MCF 10A (cell line): ENCODE data around the gene LAMA3. TPM values are rescaled to one million over a fixed set of nuclear protein-coding genes. Genes with fewer than 3 reads are reported as not detected.

ENCODE experiments used
- BruUV-seq: library from RNA; stranded (reverse); fragments of 400-500 nt; replicated peaks from 2 replicates; lab custom pipeline; 2021; lab: Mats Ljungman, UMichigan
- CTCF ChIA-PET: fragments of 300-600 bp; sonication (Branson Sonifier 250); formaldehyde crosslinking; extraction: SDS; loops from one replicate; lab custom pipeline; 2021; ENCODE audit warnings: antibody characterized with exemption, inconsistent platforms; lab: Yijun Ruan, JAX
- POLR2A ChIA-PET: fragments of 300-600, 350-650 bp; sonication (Branson Sonifier 250); formaldehyde crosslinking; extraction: SDS; loops from one replicate; lab custom pipeline; 2020; ENCODE audit warnings: antibody characterized with exemption, inconsistent platforms; lab: Yijun Ruan, JAX
- DNase-seq: peaks from one replicate; pipeline ENCODE4 v3.0.0-alpha.2; 2018; ENCODE audit not compliant: unreplicated experiment
- H3K27ac Mint-ChIP-seq: one replicate; pipeline ENCODE4 v1.8.0; 2022; ENCODE audit warnings: mild to moderate bottlenecking, low read depth, mixed read lengths; ENCODE audit not compliant: unreplicated experiment
- H3K27me3 Mint-ChIP-seq: one replicate; pipeline ENCODE4 v1.8.0; 2022; ENCODE audit warnings: mixed read lengths; ENCODE audit not compliant: insufficient read depth, unreplicated experiment
- H3K36me3 Mint-ChIP-seq: one replicate; pipeline ENCODE4 v1.8.0; 2022; ENCODE audit warnings: mild to moderate bottlenecking, moderate library complexity, mixed read lengths; ENCODE audit not compliant: insufficient read depth, unreplicated experiment
- H3K4me1 Mint-ChIP-seq: one replicate; pipeline ENCODE4 v1.8.0; 2022; ENCODE audit warnings: mixed read lengths; ENCODE audit not compliant: insufficient read depth, unreplicated experiment
- H3K4me3 Mint-ChIP-seq: one replicate; pipeline ENCODE4 v1.8.0; 2022; ENCODE audit warnings: mild to moderate bottlenecking, moderate library complexity, mixed read lengths; ENCODE audit not compliant: unreplicated experiment
- H3K9me3 Mint-ChIP-seq: one replicate; pipeline ENCODE4 v1.8.0; 2022; ENCODE audit warnings: mixed read lengths; ENCODE audit not compliant: unreplicated experiment
- CTCF ChIP-seq: fragments of 200-600 bp; IDR thresholded peaks from one replicate; pipeline ENCODE4 v1.8.0; 2022; ENCODE audit warnings: antibody characterized with exemption, mild to moderate bottlenecking; ENCODE audit not compliant: unreplicated experiment
- intact Hi-C: fragments of 100-400 bp; cut with micrococcal nuclease; formaldehyde crosslinking; loops from 2 replicates; pipeline ENCODE4 v1.14.1; 2022
- total RNA-seq: library from RNA; stranded (reverse); gene quantifications from 2 replicates; pipeline ENCODE4 v1.2.3, GENCODE V29; 2022

Gene LAMA3
- total RNA-seq, 1 experiment from 2014 or later, result 371 TPM

- BruUV-seq, result no TSS peak
- DNase-seq, result peak; percentile 93
- TF ChIP-seq CTCF, result no peak
- no peaks in the 10 kb centered on the region for H3K9me3 Mint-ChIP-seq
- H3K27ac Mint-ChIP-seq, result no peak overlapping the region
- intact Hi-C loops, result no loop called here
- POLR2A ChIA-PET, result interaction anchor here (0.9 to 2.6 kb wide), 11 partner anchors 8 to 84 kb away, joined by 3 to 20 read pairs (median 4); partner anchors contain the start of gene TTC39C
- CTCF ChIA-PET, result interaction anchor here (0.6 to 1.7 kb wide), 4 partner anchors 15 to 436 kb away, joined by 3 to 5 read pairs (median 4); no protein-coding TSS in a partner anchor
- H3K4me1 Mint-ChIP-seq, result peaks cover 39% of the 10 kb centered on the region
- H3K27me3 Mint-ChIP-seq, result no peaks in the 10 kb centered on the region
- H3K4me3 Mint-ChIP-seq, result no peak overlapping the region
- no peaks in the 10 kb centered on the region for H3K36me3 Mint-ChIP-seq
These were observed 303.1 kb downstream of the LAMA3 start for GRCh38 chr18:23992089-23992940.

- CTCF ChIA-PET, result interaction anchor here (0.6 to 1.7 kb wide), 4 partner anchors 15 to 435 kb away, joined by 3 to 5 read pairs (median 4); no protein-coding TSS in a partner anchor
- no peak for TF ChIP-seq CTCF
- BruUV-seq, result no TSS peak
- no peak for DNase-seq
- Mint-ChIP-seq H3K27me3 (no peaks in the 10 kb centered on the region), H3K4me3 (no peak overlapping the region), H3K27ac (no peak overlapping the region), H3K4me1 (peaks cover 39% of the 10 kb centered on the region), H3K36me3 (no peaks in the 10 kb centered on the region), H3K9me3 (no peaks in the 10 kb centered on the region)
- POLR2A ChIA-PET, result interaction anchor here (0.9 to 2.6 kb wide), 8 partner anchors 14 to 83 kb away, joined by 3 to 20 read pairs (median 4); partner anchors contain the start of gene TTC39C
- intact Hi-C loops, result no loop called here
These were observed 303.7 kb downstream of the LAMA3 start for GRCh38 chr18:23992941-23993280.

- Mint-ChIP-seq H3K27me3 (no peaks in the 10 kb centered on the region), H3K9me3 (no peaks in the 10 kb centered on the region), H3K36me3 (no peaks in the 10 kb centered on the region), H3K27ac (no peak overlapping the region), H3K4me1 (peaks cover 44% of the 10 kb centered on the region), H3K4me3 (peak overlapping the region; percentile 46)
- ChIA-PET CTCF (interaction anchor here (0.6 to 0.9 kb wide), 3 partner anchors 23 to 129 kb away, joined by 3 to 8 read pairs (median 3); no protein-coding TSS in a partner anchor), POLR2A (interaction anchor here (0.8 to 2.6 kb wide), 7 partner anchors 15 to 276 kb away, joined by 3 to 20 read pairs (median 4); partner anchors contain the start of gene TTC39C)
- intact Hi-C loops, result no loop called here
- DNase-seq, result peak; percentile 98
- no TSS peak for BruUV-seq
- no peak for TF ChIP-seq CTCF
These were observed 305.2 kb downstream of the LAMA3 start for GRCh38 chr18:23994361-23994902.

GRCh38 chr18:23995180-23995579 is 305.9 kb downstream of the LAMA3 start:
- no peaks in the 10 kb centered on the region for H3K9me3 Mint-ChIP-seq
- DNase-seq, result no peak
- no peaks in the 10 kb centered on the region for H3K36me3 Mint-ChIP-seq
- H3K4me1 Mint-ChIP-seq, result peaks cover 40% of the 10 kb centered on the region
- H3K4me3 Mint-ChIP-seq, result no peak overlapping the region
- no peak for TF ChIP-seq CTCF
- ChIA-PET POLR2A (no interaction called here), CTCF (interaction anchor here (0.6 to 0.9 kb wide), 3 partner anchors 81 to 128 kb away, joined by 3 to 8 read pairs (median 3); no protein-coding TSS in a partner anchor)
- H3K27me3 Mint-ChIP-seq, result no peaks in the 10 kb centered on the region
- no TSS peak for BruUV-seq
- no peak overlapping the region for H3K27ac Mint-ChIP-seq
- intact Hi-C loops, result no loop called here
